GM19099 (cell line): ENCODE data around the gene CYB5R2.

Source experiments
- POLR2A ChIP-seq: IDR thresholded peaks from 3 replicates; pipeline ENCODE4 v1.6.1; 2011; ENCODE audit warnings: low read depth; ENCODE audit not compliant: insufficient read length; ENCODE audit errors: extremely low read depth

The CYB5R2 gene

GRCh38 chr11:7672960-7673723 lies at the start of gene CYB5R2:
Gene CYB5R2 (minus strand): TSS chr11:7673500. CDS start chr11:7672825, 675 bp downstream.
- peak; percentile 36 for TF ChIP-seq POLR2A

GRCh38 chr11:7714786-7715185 lies 41.5 kb upstream of the CYB5R2 start:
- TF ChIP-seq POLR2A, result no peak

GRCh38 chr11:7706377-7706776 lies 33.1 kb upstream of the CYB5R2 start, which contains the start of gene OVCH2:
Gene OVCH2 (minus strand): TSS chr11:7706477. CDS start chr11:7706394, 83 bp downstream.
- no peak for TF ChIP-seq POLR2A

GRCh38 chr11:7703740-7704139 lies 30.4 kb upstream of the CYB5R2 start:
- no peak for TF ChIP-seq POLR2A

GRCh38 chr11:7696424-7696823 lies 23.1 kb upstream of the CYB5R2 start:
- no peak for TF ChIP-seq POLR2A

- TF ChIP-seq POLR2A, result no peak
These were observed 20.9 kb upstream of the CYB5R2 start for GRCh38 chr11:7694235-7694634.

GRCh38 chr11:7692426-7692825 lies 19.1 kb upstream of the CYB5R2 start:
- no peak for TF ChIP-seq POLR2A

- no peak for TF ChIP-seq POLR2A
These were observed 18.6 kb upstream of the CYB5R2 start for GRCh38 chr11:7691759-7692350.

- TF ChIP-seq POLR2A, result no peak
These were observed 17.3 kb upstream of the CYB5R2 start for GRCh38 chr11:7690648-7691047.

- TF ChIP-seq POLR2A, result no peak
These were observed 15.9 kb upstream of the CYB5R2 start for GRCh38 chr11:7689239-7689638.

GRCh38 chr11:7688238-7688826 lies 15.0 kb upstream of the CYB5R2 start:
- no peak for TF ChIP-seq POLR2A

- no peak for TF ChIP-seq POLR2A
These were observed 14.1 kb upstream of the CYB5R2 start for GRCh38 chr11:7687386-7687785.

GRCh38 chr11:7686761-7687160 lies 13.5 kb upstream of the CYB5R2 start:
- TF ChIP-seq POLR2A, result no peak

GRCh38 chr11:7683571-7683970 lies 10.3 kb upstream of the CYB5R2 start:
- no peak for TF ChIP-seq POLR2A

GRCh38 chr11:7677796-7678201 lies 4.5 kb upstream of the CYB5R2 start:
- no peak for TF ChIP-seq POLR2A

- TF ChIP-seq POLR2A, result no peak
These were observed 3.8 kb upstream of the CYB5R2 start for GRCh38 chr11:7677071-7677470.
